Measurements from ENCODE around the gene ROCK1. TPM values are rescaled to one million over a fixed set of nuclear protein-coding genes. Genes with fewer than 3 reads are reported as not detected.
A peak's percentile ranks its signal among the peaks of the same experiment; 100 is the strongest.
"Not testable (repeated sequence)": the region's sequence is repeated elsewhere in the genome, so short reads cannot be mapped to it uniquely, and the experiment has no call there.

Gene ROCK1
- total RNA-seq (10 to 100 TPM; 30.3 to 41.6 (median 36.7) TPM), polyA plus RNA-seq (13.3 TPM)
- long read RNA-seq, donor 1, partial matches to known transcripts, result 103 of 111 reads
- long read RNA-seq, donor 1, other reads (novel, unspliced or antisense), result 8 of 111 reads
- long read RNA-seq, donor 2, full-length matches to known transcripts, result 7 of 26 reads
- long read RNA-seq, donor 2, partial matches to known transcripts, result 17 of 26 reads
- long read RNA-seq, donor 2, other reads (novel, unspliced or antisense), result 2 of 26 reads
- long read RNA-seq, donor 3, partial matches to known transcripts, result 166 of 178 reads
- long read RNA-seq, donor 3, other reads (novel, unspliced or antisense), result 12 of 178 reads
- long read RNA-seq, donor 4, full-length matches to known transcripts, result 10 of 12 reads
- long read RNA-seq, donor 4, partial matches to known transcripts, result 2 of 12 reads
- long read RNA-seq, donor 4, other reads (novel, unspliced or antisense), result 0 of 12 reads

DNA sequence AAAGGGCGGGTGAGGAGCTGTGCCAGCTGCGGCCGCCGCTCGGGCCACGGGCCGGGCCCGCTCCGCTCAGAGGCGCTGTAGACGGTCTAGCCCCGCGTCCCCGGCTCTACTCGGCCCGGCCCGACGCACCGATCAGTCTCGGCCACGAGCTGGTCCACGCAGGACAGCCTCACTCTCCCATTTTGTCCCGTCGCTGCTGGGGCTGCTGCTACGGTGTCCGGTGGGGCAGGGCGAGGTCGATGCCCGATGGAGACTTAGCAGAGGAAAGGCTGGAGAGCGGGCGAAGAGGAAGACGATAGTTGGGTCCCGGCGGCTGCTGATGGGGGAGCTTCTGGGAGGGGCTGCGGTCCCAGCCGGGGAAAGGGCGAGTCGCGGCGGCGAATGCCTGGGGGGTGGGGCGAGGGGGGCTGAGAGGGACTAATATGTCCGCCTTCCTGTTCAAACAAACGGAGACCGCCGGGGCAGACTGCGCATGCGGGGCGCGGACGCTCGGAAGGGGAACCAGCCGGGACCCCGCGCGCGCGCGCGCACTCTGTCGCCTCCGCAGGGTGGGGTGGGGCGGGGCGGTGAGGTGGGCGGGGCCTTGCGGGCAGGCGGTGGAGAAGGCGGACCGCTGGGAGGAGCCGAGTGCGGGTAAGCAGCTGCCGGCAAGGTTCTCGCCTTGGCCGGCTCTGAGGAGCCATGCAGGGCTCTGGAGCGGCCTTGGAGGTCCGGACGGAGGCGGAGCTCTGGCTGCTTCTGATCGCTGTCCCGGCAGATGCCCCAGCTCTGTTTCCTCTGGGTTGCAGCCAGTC lies at the start of gene ROCK1:
ROCK1 (minus strand) TSS at position 468 of the 794 bp plus-strand sequence. CDS start 903 bp downstream, outside the sequence.
- DNase-seq (peak; percentile 100), ATAC-seq (peak; percentile 98)
- H3K9me3 ChIP-seq (ENCODE audit: control insufficient read depth, low read length), result no peaks in the 10 kb centered on the region
- intact Hi-C loops (cut with DNase I), result loop anchor here in 1 of 4 donors (10.0 kb wide), 1 partner anchor 107 kb away; no protein-coding TSS in a partner anchor
- peak within 1 kb of the TSS; percentile 91 for H3K27ac ChIP-seq (ENCODE audit: low read length)
- under 1% methylated on average over 80 of the region's 80 CpGs for WGBS
- H3K4me3 ChIP-seq (ENCODE audit: low read length), result peak within 1 kb of the TSS; percentile 92
- no peaks in the 10 kb centered on the region for H3K4me1 ChIP-seq (ENCODE audit: control insufficient read depth, insufficient read depth, low read length)
- H3K27me3 ChIP-seq (ENCODE audit: control insufficient read depth, insufficient read depth), result no peaks in the 10 kb centered on the region

GRCh38 chr18:21155443-21155842 lies 43.8 kb upstream of the ROCK1 start:
- DNase-seq, result no peak
- 92% methylated on average over 1 of the region's 1 CpG for WGBS
- H3K4me1 ChIP-seq (ENCODE audit: control insufficient read depth, insufficient read depth, low read length), result no peaks in the 10 kb centered on the region
- no peak overlapping the region for H3K4me3 ChIP-seq (ENCODE audit: low read length)
- no peaks in the 10 kb centered on the region for H3K9me3 ChIP-seq (ENCODE audit: control insufficient read depth, low read length)
- H3K27ac ChIP-seq (ENCODE audit: low read length), result no peak overlapping the region
- intact Hi-C loops (cut with DNase I), result no loop called here
- no peak for ATAC-seq
- H3K27me3 ChIP-seq (ENCODE audit: control insufficient read depth, insufficient read depth), result no peaks in the 10 kb centered on the region

- ATAC-seq (no peak), DNase-seq (no peak)
- H3K9me3 ChIP-seq (ENCODE audit: control insufficient read depth, low read length), result no peaks in the 10 kb centered on the region
- H3K4me1 ChIP-seq (ENCODE audit: control insufficient read depth, insufficient read depth, low read length), result peaks cover 1% of the 10 kb centered on the region
- H3K27me3 ChIP-seq (ENCODE audit: control insufficient read depth, insufficient read depth), result no peaks in the 10 kb centered on the region
- H3K4me3 ChIP-seq (ENCODE audit: low read length), result no peak overlapping the region
- intact Hi-C loops (cut with DNase I), result no loop called here
- H3K27ac ChIP-seq (ENCODE audit: low read length), result no peak overlapping the region
Measured at GRCh38 chr18:21146016-21146415, 34.4 kb upstream of the ROCK1 start.

DNA sequence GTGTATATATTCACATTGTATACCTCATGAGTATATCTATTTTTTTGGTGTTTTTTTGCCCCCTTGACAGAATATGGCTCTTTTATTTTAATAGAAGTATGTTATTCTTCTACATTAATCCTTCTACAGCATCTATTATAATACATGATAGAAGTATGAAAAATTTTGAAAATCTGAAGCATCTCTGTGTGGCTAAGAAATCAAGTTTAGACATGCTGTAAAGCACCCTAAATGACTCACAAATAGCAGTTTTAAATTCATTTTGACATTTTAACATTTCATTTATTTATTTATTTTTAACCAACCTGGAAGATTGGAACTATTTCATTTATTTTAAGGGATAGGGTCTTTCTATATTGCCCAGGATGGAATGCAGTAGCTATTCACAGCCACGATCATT lies 33.8 kb upstream of the ROCK1 start:
- 81% methylated on average over 1 of the region's 1 CpG for WGBS
- Histone ChIP-seq H3K27ac (ENCODE audit: low read length) (no peak overlapping the region), H3K4me1 (ENCODE audit: control insufficient read depth, insufficient read depth, low read length) (peaks cover 1% of the 10 kb centered on the region), H3K27me3 (ENCODE audit: control insufficient read depth, insufficient read depth) (no peaks in the 10 kb centered on the region), H3K9me3 (ENCODE audit: control insufficient read depth, low read length) (no peaks in the 10 kb centered on the region), H3K4me3 (ENCODE audit: low read length) (no peak overlapping the region)
- ATAC-seq, result no peak
- intact Hi-C loops (cut with DNase I), result no loop called here
- no peak for DNase-seq

DNA sequence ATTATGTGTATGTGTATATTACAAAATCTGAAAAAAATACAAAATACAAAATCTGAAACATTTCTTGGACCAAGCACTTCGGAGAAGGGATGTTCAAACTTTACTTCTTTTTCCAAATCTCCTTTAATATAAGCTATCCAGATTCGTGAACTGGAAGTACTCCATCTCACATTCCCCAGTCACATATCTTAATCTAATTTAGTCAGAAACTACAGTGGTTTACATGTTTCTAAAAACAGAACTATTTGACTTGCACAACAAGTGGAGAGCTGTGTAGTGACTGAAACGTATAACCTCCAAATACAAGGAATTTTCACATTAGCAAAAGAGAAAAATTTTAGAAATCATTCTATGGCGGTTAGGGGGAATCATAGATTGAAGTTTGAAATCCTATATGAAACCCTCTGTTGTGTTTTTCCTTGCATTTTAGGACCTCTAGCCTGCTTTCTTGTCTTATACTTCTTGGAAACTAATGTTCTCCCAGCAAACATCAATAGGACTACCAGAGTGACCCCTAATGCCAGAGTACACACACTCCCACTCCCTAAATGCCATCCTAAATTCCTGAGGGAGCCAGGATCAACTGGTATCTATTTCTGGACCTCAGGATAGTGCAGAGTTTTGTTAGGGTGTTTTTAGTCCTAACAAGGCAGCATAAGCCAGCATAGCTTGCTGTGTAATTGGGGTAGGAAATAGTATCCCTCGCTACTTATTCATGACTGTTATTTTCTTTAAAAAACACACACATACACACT lies 30.2 kb upstream of the ROCK1 start:
- DNase-seq (no peak), ATAC-seq (peak in 1 of 2 donors; percentile 40)
- no peaks in the 10 kb centered on the region for H3K27me3 ChIP-seq (ENCODE audit: control insufficient read depth, insufficient read depth)
- no peaks in the 10 kb centered on the region for H3K9me3 ChIP-seq (ENCODE audit: control insufficient read depth, low read length)
- WGBS, result 51% methylated on average over 5 of the region's 5 CpGs
- intact Hi-C loops (cut with DNase I), result no loop called here
- H3K4me1 ChIP-seq (ENCODE audit: control insufficient read depth, insufficient read depth, low read length), result peaks cover 1% of the 10 kb centered on the region
- H3K4me3 ChIP-seq (ENCODE audit: low read length), result no peak overlapping the region
- H3K27ac ChIP-seq (ENCODE audit: low read length), result no peak overlapping the region

DNA sequence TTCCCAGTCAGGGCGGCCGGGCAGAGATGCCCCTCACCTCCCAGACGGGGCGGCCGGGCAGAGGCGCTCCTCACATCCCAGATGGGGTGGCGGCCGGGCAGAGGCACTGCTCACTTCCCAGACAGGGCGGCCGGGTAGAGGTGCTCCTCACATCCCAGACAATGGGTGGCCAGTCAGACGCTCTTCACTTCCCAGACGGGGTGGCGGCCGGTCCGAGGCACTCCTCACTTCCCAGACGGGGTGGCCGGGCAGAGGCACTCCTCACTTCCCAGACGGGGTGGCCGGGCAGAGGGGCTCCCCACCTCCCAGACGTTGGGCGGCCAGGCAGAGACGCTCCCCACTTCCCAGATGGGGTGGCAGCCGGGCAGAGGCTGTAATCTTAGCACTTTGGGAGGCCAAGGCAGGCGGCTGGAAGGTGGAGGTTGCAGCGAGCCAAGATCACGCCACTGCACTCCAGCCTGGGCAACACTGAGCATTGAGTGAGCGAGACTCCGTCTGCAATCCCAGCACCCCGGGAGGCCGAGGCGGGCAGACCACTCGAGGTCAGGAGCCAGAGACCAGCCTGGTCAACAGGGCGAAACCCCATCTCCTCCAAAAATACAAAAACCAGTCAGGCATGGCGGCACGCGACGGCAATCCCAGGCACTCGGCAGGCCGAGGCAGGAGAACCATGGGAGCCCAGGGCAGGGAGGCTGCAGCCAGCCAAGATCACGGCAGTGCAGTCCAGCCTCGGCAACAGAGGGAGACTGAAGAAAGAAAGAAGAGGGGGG lies 26.3 kb upstream of the ROCK1 start:
- H3K27ac ChIP-seq (ENCODE audit: low read length); H3K27me3 ChIP-seq (ENCODE audit: control insufficient read depth, insufficient read depth); H3K4me3 ChIP-seq (ENCODE audit: low read length); H3K9me3 ChIP-seq (ENCODE audit: control insufficient read depth, low read length); intact Hi-C loops (cut with DNase I); H3K4me1 ChIP-seq (ENCODE audit: control insufficient read depth, insufficient read depth, low read length); ATAC-seq: not testable (repeated sequence)
- DNase-seq, result peak in 1 of 3 donors; percentile 58
- 93% methylated on average over 41 of the region's 41 CpGs for WGBS

DNA sequence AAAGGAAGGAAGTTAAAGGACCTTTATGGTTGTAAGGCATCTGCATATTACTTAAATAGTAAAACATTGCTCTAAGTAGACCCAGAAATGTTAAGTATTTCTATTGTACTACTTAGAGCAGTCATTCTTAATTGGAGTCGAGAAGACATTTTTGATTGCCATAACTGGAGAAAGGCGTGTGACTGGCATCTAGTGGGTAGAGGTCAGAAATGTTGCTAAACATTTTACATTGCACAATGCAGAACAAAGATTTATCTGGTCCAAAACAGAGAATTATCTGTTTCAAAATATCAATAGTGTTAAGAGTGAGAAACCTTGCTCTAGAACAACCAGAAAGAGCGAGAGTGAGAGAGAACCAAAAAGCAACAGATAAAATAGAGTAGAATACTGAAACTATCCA lies 23.3 kb upstream of the ROCK1 start:
- no peak overlapping the region for H3K4me3 ChIP-seq (ENCODE audit: low read length)
- intact Hi-C loops (cut with DNase I), result no loop called here
- DNase-seq, result no peak
- H3K27me3 ChIP-seq (ENCODE audit: control insufficient read depth, insufficient read depth), result no peaks in the 10 kb centered on the region
- 62% methylated on average over 3 of the region's 3 CpGs for WGBS
- ATAC-seq, result peak; percentile 31 to 53
- no peaks in the 10 kb centered on the region for H3K4me1 ChIP-seq (ENCODE audit: control insufficient read depth, insufficient read depth, low read length)
- H3K9me3 ChIP-seq (ENCODE audit: control insufficient read depth, low read length), result no peaks in the 10 kb centered on the region
- no peak overlapping the region for H3K27ac ChIP-seq (ENCODE audit: low read length)

DNA sequence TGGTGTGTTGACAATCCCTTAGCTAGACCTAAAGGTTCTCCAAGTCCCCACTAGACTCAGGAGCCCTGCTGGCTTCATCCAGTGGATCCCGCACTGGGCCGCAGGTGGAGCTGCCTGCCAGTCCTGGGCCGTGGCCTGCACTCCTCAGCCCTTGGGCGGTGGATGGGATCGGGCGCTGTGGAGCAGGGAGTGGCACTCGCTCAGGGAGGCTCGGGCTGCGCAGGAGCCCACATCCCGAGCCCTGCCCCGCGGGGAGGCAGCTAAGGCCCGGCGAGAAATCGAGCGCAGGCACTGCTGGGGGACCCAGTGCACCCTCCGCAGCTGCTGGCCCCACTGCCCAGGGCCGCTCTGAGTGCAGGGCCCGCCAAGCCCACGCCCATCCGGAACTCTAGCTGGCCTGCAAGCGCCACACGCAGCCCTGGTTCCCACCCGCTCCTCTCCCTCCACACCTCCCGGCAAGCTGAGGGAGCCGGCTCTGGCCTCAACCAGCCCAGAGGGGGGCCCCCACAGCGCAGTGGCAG lies 20.8 kb upstream of the ROCK1 start:
- Histone ChIP-seq H3K9me3 (ENCODE audit: control insufficient read depth, low read length) (no peaks in the 10 kb centered on the region), H3K27ac (ENCODE audit: low read length) (no peak overlapping the region), H3K4me1 (ENCODE audit: control insufficient read depth, insufficient read depth, low read length) (no peaks in the 10 kb centered on the region), H3K4me3 (ENCODE audit: low read length) (no peak overlapping the region), H3K27me3 (ENCODE audit: control insufficient read depth, insufficient read depth) (no peaks in the 10 kb centered on the region)
- intact Hi-C loops (cut with DNase I), result no loop called here
- 95% methylated on average over 27 of the region's 27 CpGs for WGBS
- ATAC-seq (no peak), DNase-seq (peak in 1 of 3 donors; percentile 52)

DNA sequence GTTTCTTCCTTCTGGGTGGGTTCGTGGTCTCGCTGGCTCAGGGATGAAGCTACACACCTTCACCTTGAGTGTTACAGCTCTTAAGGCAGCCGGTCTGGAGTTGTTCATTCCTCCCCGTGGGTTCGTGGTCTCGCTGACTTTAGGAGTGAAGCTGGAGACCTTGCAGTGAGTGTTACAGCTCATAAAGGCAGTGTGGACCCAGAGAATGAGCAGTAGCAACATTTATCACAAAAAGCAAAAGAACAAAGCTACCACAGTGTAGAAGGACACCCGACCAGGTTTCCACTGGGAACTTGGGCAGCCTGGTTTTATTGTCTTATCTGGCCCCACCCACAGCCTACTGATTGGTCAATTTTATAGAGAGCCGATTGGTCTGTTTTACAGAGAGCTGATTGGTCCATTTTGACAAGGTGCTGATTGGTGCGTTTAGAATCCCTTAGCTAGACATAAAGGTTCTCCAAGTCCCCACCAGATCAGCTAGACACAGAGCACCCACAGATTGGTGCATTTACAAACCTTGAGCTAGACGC lies 20.1 kb upstream of the ROCK1 start:
- intact Hi-C loops (cut with DNase I), result no loop called here
- 93% methylated on average over 10 of the region's 10 CpGs for WGBS

More for the DNA sequence above, 20.1 kb upstream of the ROCK1 start:
- no peak for DNase-seq
- H3K4me3 ChIP-seq (ENCODE audit: low read length), result no peak overlapping the region
- no peak for ATAC-seq
- no peaks in the 10 kb centered on the region for H3K27me3 ChIP-seq (ENCODE audit: control insufficient read depth, insufficient read depth)
- no peaks in the 10 kb centered on the region for H3K4me1 ChIP-seq (ENCODE audit: control insufficient read depth, insufficient read depth, low read length)
- no peak overlapping the region for H3K27ac ChIP-seq (ENCODE audit: low read length)
- H3K9me3 ChIP-seq (ENCODE audit: control insufficient read depth, low read length), result no peaks in the 10 kb centered on the region
